NB4 (cell line): ENCODE results near the gene SPTLC3.

Experiments used
- DNase-seq: peaks from one replicate; pipeline ENCODE4 v3.0.0; 2010; ENCODE audit warnings: low read depth
- H3K4me3 ChIP-seq: one replicate; pipeline ENCODE4 v1.5.1; 2011; ENCODE audit warnings: mild to moderate bottlenecking, low read depth, low read length, moderate library complexity
- MAX ChIP-seq: IDR thresholded peaks from 2 replicates; pipeline ENCODE4 v1.6.1; 2011; ENCODE audit warnings: low read depth, low read length
- MYC ChIP-seq: IDR thresholded peaks from 2 replicates; pipeline ENCODE4 v1.6.1; 2011; ENCODE audit warnings: low read depth, low read length
- POLR2A ChIP-seq: IDR thresholded peaks from 2 replicates; pipeline ENCODE4 v1.6.1; 2011; ENCODE audit warnings: mild to moderate bottlenecking; ENCODE audit not compliant: insufficient read length; ENCODE audit errors: extremely low read depth
- TF ChIP-seq, protein P1 (sequence below): IDR thresholded peaks from one replicate; pipeline ENCODE4 v1.5.1; 2012; ENCODE audit warnings: low read depth, low read length

The SPTLC3 gene

GRCh38 chr20:13006825-13007224, 1.9 kb upstream of the SPTLC3 start:
- H3K4me3 ChIP-seq = no peak overlapping the region
- DNase-seq = no peak
- TF ChIP-seq MAX = no peak
- no peak for TF ChIP-seq POLR2A
- TF ChIP-seq MYC = no peak
- TF ChIP-seq, protein P1, sequence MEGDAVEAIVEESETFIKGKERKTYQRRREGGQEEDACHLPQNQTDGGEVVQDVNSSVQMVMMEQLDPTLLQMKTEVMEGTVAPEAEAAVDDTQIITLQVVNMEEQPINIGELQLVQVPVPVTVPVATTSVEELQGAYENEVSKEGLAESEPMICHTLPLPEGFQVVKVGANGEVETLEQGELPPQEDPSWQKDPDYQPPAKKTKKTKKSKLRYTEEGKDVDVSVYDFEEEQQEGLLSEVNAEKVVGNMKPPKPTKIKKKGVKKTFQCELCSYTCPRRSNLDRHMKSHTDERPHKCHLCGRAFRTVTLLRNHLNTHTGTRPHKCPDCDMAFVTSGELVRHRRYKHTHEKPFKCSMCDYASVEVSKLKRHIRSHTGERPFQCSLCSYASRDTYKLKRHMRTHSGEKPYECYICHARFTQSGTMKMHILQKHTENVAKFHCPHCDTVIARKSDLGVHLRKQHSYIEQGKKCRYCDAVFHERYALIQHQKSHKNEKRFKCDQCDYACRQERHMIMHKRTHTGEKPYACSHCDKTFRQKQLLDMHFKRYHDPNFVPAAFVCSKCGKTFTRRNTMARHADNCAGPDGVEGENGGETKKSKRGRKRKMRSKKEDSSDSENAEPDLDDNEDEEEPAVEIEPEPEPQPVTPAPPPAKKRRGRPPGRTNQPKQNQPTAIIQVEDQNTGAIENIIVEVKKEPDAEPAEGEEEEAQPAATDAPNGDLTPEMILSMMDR = no peak

- DNase-seq = no peak
- TF ChIP-seq, protein P1 = no peak
- TF ChIP-seq POLR2A = no peak
- no peak for TF ChIP-seq MYC
- no peak for TF ChIP-seq MAX
- H3K4me3 ChIP-seq = no peak overlapping the region
Observed at GRCh38 chr20:13007596-13007995, 1.2 kb upstream of the SPTLC3 start.

DNA sequence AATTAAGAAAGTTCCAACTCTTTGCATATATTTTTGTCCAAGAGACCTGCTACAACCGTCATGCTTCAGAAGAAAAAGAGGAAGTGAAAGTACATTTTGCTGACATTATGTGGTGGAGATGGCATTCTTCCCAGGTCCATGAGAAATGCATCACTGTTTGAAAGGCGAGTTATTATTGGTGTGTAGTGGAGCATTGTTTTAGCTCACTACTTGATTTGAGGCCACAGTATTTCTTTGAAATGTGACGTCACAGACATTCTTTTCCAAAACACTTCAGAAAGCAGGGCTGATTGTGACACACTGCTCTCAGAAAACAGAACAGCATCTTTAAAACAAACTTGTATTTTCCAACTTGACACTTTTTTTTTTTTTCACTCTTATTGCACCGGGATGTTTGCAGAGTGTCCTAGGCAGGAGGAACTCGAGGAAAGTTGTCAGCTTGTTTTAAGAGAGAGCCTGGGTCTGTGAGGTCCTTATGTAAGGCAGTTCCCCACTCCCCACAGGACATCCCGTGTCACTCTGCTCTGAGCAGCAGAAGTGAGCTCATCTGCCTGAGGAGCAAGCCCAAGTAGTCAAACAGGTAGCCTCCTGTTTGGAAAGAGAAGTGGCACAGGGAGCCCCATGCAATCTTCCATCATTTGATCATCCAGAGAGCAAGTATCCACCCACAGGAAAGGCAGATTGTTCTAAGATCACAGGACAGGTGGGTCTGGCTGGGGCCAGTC, 1.1 kb downstream of the SPTLC3 start:
- no peak overlapping the region for H3K4me3 ChIP-seq
- no peak for TF ChIP-seq POLR2A
- no peak for TF ChIP-seq MAX
- TF ChIP-seq MYC = no peak
- peak; percentile 84 for DNase-seq

- DNase-seq = no peak
- TF ChIP-seq, protein P1 = no peak
- no peak for TF ChIP-seq POLR2A
- TF ChIP-seq MYC = no peak
- no peak for TF ChIP-seq MAX
- no peak overlapping the region for H3K4me3 ChIP-seq
Observed at GRCh38 chr20:13012886-13013285, 4.1 kb downstream of the SPTLC3 start.

- H3K4me3 ChIP-seq = no peak overlapping the region
- DNase-seq = no peak
- TF ChIP-seq MAX (no peak), MYC (no peak), POLR2A (no peak)
- TF ChIP-seq, protein P1 = no peak
Observed at GRCh38 chr20:13013411-13013810, 4.6 kb downstream of the SPTLC3 start.

GRCh38 chr20:13017235-13017634, 8.5 kb downstream of the SPTLC3 start:
- no peak for DNase-seq
- H3K4me3 ChIP-seq = no peak overlapping the region
- TF ChIP-seq MAX (no peak), POLR2A (no peak), MYC (no peak)
- TF ChIP-seq, protein P1 = no peak
